HG02798 (cell line): ENCODE data around the gene ADCY1.

Experiments used
- ATAC-seq: cut with Tn5 transposase; IDR thresholded peaks from one replicate; pipeline ENCODE4 v1.9.1; 2021; ENCODE audit warnings: mild to moderate bottlenecking; ENCODE audit not compliant: unreplicated experiment, poor library complexity

Gene ADCY1

DNA sequence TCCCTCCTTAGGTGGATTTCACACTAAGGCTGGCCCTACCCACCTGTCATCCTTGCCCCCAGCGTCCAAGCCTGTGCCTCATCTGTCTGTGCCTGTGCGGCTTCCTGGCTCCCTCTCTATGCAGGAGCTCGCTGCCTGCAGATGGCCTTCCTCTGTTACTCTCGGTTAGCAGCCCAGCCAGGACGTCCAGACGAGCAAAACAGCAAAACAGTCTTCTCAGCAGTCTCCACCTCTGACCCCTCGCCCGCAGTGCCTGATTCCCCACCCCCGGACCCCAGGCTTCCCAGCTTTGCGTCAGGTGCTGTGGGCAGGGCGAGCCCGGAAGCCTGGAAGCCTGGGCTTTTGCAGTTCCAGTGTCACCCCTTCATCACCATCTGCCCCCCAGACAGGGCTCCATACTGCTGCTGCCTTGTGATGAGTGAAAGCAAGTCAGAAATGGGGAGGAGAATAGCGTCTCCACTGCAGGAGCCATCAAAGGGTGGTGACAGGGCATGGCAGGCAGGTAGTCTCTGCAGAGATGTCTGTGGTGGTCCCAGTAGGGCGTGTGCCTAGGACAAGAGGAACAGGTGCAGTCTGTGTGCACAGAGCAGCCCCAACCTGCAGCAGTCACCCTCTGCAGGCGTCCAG lies 88.5 kb downstream of the ADCY1 start:
- ATAC-seq, result no peak

DNA sequence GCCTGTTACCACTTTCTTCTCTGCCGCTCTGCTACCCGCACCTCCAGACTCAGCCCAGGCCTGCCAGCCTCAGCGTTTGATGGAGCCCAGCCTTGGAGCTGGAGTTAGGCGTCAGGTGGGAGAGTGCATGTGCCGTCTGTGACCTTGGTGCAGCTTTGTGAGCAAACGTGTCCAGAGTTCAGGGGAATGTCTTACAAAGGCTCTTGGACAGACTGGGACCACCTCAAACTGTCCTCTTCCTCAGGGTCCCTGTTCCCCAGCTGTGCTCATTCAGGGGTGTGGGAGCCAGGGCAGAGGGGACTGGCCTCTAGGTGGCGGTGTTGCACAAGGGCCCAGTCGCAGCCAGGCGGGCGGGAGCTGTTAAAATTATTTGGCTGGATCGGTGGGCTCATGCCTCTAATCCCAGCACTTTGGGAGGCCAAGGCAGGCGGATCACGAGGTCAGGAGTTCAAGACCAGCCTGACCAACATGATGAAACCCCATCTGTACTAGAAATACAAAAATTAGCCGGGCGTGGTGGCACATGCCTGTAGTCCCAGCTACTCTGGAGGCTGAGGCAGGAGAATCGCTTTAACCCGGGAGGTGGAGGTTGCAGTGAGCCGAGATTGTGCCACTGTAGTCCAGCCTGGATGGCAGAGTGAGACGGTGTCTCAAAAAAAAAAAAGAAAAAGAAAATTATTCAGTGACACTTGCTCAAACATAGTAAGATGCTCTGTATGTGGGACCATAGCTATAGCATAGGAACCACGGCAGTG lies 89.2 kb downstream of the ADCY1 start:
- no peak for ATAC-seq

DNA sequence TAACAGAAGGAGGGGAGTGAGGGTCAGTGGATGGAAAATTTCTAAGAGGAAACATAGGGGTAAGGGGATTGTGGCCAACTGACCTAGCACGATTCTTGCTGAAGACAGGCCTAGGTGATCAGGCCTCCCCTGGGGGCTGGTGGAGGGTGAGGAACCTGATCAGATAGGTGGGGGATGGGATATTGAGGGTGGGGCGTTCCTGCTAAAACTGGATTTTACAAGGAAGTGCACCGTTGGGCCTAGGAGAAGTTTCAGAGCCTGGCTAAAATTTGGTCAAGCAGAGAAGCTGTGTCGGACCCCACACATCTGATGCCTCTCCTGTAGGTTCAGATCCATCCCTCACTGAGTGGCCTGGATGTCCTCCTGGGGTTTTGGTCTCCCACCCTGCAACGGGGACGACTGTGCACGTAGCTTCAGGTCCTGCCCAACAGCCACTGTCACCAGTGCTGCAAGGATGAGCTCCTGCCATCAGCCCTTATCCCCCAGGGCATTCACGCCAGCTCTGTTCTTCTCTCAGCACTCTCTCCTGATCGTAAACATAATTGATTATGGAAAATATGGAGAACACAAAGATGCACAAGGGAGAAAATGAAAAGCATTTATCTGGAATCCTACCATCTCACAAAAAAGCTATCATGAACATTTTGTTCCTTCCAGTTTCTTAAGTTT lies 89.9 kb downstream of the ADCY1 start:
- ATAC-seq, result no peak

DNA sequence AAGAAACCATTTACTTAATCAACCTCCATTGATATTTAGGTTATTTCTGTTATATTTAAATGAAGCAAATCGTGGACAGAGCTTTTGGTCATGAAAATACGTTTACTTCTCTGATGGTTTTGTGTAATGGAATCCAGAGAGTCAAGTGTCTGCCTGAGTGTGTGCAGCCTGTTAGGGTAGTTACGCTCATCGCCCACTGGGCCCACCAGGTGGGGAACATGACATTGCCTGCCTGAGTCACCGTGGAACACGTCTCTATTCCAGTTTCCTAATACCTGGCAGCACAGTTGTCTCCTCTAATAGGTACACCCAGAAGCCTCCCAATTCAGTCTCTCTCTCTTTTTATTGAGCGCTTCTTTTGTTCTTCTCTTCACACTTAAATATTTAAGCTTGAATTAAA lies 91.0 kb downstream of the ADCY1 start:
- ATAC-seq, result no peak

DNA sequence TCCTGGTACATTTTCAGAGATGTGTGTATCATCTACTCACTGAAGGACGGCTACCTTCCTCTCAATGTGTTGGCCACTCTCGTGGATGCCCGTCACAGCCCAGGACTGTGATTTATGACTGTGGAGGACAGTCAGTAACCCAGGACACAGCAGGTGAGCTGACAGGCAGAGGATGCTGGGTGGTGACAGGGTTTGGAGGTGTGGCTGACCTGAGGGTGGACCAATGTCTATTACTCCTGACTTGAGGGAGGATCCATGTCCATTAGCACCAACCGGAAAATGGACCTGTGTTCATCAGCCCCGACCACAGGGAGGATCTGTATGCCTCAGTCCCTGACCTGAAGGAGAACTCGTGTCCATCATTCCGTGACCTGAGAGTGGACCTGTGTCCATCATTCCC lies 96.1 kb downstream of the ADCY1 start:
- ATAC-seq, result no peak

DNA sequence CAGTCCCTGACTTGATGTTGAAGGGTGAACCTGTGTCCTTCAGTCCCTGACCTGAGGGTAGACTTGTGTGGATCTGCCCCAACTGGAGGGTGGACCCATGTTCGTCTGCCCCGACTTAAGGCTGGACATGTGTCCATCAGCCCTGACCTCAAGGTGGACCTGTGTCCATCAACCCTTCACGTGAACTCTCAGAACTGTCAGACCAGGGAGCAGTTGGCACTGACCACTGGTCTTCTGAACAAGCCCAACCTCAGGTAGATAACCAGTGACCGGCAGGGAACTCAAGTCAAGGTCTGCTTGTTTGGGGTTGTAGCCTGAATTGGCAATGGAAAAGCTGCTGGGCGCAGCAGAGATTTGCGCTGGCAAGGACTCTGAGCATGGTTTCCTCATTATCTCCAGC lies 96.5 kb downstream of the ADCY1 start:
- no peak for ATAC-seq

DNA sequence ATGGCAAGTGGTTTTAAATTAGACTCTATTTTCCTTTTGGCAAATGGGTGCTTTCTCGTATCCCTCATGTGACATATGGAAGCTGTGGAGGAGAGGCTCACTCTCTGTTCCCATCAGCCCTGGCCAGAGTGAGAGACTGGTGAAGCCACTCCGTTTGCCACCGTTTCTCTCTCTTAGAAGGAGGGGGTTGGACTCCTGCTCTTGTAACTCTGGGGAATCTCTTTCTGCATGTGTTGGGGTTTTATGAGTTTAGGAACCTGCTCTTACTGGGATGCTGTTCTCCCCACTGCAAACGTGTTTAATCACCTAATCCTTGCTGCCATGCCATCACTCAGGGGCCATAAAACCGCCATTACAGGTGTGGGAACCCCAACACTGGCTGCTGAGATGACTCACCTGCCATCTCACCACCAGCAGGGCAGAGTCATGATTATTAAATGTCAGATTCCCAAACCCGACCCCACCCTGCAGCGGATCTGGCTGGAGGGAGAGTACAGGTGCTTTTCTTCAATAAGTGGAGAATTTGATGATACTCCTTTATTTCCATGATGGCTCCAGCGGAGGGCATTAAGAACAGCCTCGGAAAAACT lies 103.2 kb downstream of the ADCY1 start:
- ATAC-seq, result no peak

DNA sequence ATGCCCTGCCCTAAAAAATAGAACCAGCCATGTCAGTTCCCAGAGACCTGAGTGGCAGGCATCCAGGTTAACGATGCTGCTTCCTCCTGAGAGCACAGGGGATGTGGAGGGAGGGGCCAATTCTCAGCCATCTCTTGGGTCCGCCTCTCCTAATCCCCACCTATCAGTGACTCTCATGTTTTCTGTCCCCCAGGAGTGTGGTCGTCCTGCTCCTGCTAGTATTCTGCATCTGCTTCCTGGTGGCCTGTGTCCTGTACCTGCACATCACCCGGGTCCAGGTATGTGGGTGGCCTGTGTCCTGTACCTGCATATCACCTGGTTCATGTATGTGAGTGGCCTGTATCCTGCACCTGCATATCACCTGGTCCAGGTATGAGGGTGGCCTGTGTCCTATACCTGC lies 105.3 kb downstream of the ADCY1 start:
- ATAC-seq, result no peak

DNA sequence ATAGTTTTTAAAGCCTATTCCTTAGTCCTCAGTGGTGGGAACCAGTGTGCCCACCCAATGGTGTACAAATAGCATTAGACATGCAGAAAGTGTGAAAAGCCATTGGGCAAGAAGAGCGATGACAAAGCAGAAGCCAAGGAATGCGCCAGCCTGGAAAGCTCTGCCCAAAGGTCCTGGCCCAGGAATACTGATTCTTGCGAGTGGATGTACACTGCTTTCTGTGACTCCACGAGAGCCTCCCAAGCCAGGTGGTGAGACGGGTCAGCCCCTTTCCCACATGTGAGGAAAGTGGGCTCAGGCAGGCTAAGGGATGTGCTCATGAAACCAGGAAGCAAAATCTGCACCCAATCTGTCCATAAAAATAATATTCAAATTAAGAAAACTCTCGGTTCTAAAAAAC lies 106.6 kb downstream of the ADCY1 start:
- no peak for ATAC-seq

DNA sequence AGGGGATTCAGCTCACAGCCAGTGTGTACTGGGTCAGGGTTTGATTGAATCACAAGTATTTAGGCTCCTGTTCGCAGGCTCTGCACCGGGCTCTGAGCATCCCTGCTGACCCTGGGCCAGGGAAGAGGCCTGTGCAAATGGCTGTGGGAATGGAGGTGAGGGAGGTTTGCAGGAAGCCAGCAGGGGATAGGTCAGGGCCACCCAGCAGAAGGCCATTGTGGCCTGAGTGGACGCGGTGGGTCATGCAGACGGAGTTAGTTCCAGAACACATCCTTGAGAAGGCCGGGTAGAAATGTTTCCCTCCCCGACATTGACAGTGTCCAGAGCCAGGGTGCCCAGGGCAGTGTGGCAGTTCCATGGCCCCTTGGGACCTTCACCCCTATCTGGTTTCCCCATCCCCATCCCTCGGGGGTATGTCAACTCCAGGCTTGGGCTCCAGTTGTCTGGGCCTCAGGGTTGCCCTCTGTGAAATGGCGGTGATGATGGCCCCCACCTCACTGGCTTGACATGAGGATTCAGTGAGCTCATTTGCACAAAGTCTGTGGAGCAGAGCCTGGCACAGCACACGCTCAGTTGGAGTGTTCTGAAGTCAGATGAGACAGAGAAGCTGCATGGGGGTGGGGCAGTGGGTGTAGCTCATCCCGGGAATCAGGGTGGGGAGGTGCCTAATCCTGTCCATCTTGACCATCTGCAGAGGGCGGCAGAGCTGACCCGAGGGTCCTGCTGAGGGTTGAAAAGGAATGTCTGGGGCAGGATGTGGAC lies 107.6 kb downstream of the ADCY1 start:
- no peak for ATAC-seq

DNA sequence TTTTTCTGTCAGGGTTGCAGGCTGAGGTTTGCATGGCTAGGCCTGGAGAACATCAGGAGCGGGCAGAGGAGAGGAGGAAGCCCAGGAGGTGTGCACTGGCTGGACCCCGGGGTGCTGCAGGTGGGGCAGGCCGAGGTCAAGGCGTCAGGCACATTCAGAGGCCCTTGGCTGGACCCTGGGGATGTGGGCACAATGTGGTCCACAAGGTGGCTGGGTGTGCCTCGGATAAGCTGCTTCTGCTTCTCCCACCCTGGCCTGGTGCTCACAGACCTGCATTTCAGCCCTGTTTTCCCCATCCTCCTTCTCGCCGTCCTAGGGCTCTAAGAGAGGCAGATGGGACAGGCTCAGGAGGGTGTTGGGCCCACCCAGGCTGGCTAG lies 108.2 kb downstream of the ADCY1 start:
- no peak for ATAC-seq

DNA sequence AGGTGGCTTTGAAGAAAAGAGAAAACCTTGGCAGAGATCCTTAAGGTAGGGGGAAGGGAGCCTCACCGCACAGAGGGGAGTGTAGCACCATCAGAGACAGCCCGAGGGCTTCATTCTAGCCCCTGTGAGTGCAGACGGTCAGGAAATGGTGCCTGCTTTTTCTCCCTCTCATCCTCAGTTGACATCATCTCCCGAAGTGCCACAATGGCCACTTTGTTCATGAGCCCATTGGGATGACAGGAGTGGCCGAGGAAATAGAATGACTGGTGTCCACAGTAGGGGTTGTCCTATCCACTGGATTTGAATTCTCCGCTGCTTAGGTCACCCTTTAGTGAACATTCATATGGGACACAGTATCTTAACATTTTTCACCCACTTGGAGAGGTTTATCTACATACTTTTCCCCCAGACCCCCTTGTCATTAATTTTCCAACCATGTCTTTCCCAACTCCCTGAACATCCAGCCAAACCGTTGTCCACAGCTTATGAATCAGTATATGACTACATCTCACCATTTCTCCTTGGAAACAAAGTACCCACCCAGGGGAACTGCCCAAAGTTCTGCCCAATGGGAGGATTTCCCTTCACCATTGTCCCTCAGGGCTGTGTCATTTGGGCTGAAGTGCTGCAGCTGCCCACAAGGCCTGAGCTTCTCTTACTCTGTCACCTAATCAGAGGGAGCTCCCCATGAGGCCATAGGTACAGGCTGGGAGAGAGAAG lies 108.8 kb downstream of the ADCY1 start:
- ATAC-seq, result no peak

DNA sequence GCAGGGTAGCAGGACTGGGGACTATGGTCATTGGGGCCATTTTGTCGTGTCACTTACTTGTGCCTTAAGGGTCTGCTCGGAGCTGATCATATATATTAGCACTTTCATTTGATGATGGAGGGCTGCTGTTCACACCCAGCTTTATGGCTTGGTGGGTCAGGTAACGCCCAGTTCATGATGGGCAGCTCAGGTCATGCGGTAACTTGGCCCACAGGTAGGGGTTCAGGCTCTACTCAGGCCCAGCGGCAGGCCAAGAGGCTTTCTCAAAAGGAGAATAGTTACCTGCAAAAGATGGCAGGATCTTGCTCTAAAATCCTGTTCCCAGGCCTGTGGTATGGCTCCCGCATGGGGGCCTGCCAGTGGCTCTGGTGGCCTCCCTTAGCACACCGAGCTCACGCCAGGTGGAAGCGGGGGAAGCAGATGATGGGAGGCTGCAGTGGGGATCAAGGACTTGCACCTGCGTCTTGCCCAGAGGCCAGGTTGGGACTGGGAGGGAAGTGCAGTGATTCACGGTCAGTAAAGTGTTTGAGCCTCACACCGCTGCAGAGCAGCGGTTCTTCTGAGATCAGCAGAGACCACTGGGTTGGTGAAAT lies 109.5 kb downstream of the ADCY1 start:
- no peak for ATAC-seq

DNA sequence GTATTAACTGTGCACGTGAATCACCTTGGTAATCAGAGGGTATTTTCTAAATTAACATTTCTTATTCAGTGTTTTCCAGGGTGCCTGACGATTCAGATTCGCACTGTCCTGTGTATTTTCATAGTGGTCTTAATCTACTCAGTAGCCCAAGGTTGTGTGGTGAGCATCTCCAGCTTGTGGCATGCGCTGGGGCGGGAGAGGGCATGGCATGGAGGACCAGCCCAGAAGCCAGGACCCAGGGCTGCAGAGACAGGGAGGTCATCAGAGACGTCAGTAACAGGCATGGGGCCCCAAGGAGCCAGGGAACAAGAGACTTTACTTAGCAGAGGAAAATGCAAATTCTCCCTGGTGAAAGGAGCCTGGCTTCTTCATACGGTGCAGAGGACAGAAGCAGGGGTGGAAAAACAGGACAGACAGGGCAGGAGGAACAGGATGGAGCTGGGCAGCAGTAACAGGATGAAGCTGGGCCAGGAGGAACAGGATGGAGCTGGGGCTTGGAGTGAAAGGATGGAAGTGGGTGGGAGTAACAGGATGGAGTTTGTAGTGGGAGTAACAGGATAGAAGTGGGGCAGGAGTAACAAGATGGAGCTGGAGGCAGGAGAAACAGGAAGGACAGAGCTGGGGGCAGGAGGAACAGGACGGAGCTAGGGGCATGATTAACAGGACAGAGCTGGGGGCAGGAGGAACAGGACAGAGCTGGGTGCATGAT lies 110.9 kb downstream of the ADCY1 start:
- ATAC-seq, result no peak

DNA sequence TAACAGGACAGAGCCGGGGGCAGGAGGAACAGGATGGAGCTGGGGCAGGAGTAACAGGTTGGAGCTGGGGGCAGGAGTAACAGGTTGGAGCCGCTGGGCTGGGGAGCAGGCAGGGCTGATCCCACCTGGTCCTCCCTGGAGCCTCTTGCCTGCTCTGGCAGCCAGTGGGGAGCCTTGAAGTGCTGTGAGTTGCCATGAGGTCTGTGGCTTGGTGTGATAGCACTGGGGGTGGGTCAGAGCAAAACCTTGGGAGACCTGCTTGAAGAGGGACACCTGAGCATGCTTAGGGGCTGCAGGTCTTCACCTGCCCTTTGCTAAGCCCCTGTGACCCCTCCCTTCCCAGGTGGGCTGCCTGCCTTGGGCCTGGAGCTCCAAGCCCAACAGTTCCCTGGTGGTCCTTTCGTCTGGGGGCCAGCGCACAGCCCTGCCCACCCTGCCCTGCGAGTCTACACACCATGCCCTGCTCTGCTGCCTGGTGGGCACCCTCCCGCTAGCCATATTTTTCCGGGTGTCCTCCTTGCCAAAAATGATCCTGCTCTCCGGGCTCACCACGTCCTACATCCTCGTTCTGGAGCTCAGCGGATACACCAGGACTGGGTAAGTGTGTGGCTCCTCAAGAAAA lies 111.6 kb downstream of the ADCY1 start:
- ATAC-seq, result no peak

DNA sequence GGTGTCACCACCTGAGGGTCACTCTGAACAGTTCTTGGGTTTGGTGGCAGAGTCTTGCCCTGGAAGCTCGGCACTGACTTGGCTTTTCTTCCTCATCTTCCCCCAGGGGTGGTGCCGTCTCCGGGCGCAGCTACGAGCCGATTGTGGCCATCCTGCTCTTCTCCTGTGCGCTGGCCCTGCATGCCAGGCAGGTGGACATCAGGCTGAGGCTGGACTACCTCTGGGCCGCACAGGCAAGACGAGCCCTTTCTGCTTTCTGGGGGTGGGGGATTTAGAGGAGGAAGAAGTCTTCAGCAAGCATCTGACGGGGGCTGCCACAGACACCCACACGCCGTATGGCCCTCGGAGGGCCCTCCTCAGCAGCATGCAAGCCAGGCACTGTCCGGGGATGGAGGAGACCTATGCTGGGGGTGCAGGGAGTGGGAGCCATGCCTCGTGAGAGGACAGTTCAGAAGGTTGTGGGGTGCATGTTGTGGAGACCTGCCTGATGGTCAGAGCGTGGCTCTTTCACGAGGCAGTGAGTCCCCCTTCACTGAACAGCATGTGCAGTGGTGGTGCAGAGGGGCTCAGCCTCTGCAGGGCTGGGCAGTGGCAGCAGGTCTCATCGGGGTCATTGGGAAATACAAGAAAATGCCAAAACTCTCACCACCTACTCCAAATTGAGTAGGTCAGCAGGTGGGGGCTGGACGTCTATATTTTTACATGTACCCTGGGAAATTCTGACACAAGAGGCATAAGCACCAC lies 112.4 kb downstream of the ADCY1 start:
- no peak for ATAC-seq

DNA sequence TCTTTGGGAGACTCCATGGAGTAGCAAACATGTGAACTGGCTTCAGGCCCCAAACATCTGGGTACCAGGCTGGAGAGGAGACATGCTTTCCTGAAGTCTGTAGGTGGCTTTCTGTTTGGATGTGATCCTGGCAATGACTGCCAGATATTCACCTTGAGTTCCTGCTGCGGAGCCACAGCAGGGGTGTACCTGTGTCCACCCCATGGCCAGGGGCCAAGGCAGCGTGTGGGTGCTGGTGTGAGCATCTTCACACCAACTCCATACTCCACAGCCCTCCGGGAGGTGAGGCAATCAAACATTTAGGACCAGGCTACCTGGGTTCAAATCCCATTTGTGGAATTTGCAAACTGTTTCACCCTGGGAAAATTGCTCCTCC lies 113.0 kb downstream of the ADCY1 start:
- no peak for ATAC-seq

DNA sequence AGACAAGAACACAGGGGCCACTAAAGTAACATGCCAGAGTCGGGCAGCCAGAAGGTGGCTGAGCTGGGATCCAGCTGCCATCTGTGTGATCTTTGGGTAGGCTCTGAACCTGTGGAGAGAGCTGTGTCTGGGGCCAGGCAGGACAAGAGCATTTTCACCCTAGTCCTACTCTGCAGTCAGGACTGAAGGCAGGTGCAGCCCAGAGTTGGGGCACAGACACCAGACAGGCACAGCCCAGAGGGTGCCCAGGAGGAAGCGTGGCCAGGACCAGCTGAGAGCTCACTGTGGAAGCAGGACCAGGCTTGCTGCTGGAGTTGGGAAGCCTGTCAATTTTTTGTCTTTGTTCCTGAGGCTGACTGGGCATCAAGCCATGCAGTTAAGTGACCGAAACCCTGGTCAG lies 113.6 kb downstream of the ADCY1 start:
- ATAC-seq, result no peak
